HepG2 (cell line): Measurements from ENCODE around the gene PTPRF. TPM values are rescaled to one million over a fixed set of nuclear protein-coding genes. Genes with fewer than 3 reads are reported as not detected.

ENCODE experiments used
- AGO1 ChIP-seq: fragments of 200-400 bp; formaldehyde crosslinking; IDR thresholded peaks from 2 replicates; pipeline ENCODE4 v1.6.1; 2017; ENCODE audit warnings: mild to moderate bottlenecking, low read depth, low read length, moderate library complexity; ENCODE audit not compliant: poor library complexity, severe bottlenecking
- BHLHE40 ChIP-seq: IDR thresholded peaks from 2 replicates; pipeline ENCODE4 v1.6.1; 2011; ENCODE audit warnings: low read length, improper control_type of control experiment
- CBX2 ChIP-seq, 2 experiments: fragments of 200-600 bp in 1 of 2; sonication (generic); formaldehyde crosslinking in 1 of 2; IDR thresholded peaks; 2 replicates each; pipeline versions ENCODE4 v1.7.0 to v1.8.1; 2018 to 2022; ENCODE audit warnings: low read depth in 2 of 2, low read length in 1 of 2, mild to moderate bottlenecking in 1 of 2, missing genetic modification reagents in 1 of 2
- MZF1 ChIP-seq: sonication (generic); formaldehyde crosslinking; IDR thresholded peaks from 2 replicates; pipeline ENCODE4 v1.8.1; 2023; ENCODE audit warnings: mild to moderate bottlenecking, missing genetic modification reagents, borderline replicate concordance
- PLRG1 ChIP-seq: fragments of 450-650 bp; conservative IDR thresholded peaks from 2 replicates; pipeline ENCODE4 v1.6.1; 2016
- RARG ChIP-seq: sonication (generic); formaldehyde crosslinking; IDR thresholded peaks from 2 replicates; pipeline ENCODE4 v1.4.0; 2020; ENCODE audit warnings: low read depth, mild to moderate bottlenecking, missing genetic modification reagents
- SAP130 ChIP-seq: IDR thresholded peaks from 2 replicates; pipeline ENCODE4 v1.6.1; 2016; ENCODE audit warnings: low read depth
- ZFYVE20 ChIP-seq: sonication (generic); formaldehyde crosslinking; IDR thresholded peaks from 2 replicates; pipeline ENCODE4 v1.8.0; 2023; ENCODE audit warnings: low read depth, mild to moderate bottlenecking, moderate library complexity, missing genetic modification reagents, borderline replicate concordance
- ZMAT3 ChIP-seq: sonication (generic); formaldehyde crosslinking; conservative IDR thresholded peaks from 2 replicates; pipeline ENCODE4 v1.7.0; 2021; ENCODE audit warnings: missing genetic modification reagents
- ZNF24 ChIP-seq: fragments of 450-650 bp; IDR thresholded peaks from 2 replicates; pipeline ENCODE4 v1.6.1; 2017; ENCODE audit warnings: antibody characterized with exemption, mild to moderate bottlenecking
- ZNF672 ChIP-seq: sonication (generic); formaldehyde crosslinking; IDR thresholded peaks from 2 replicates; pipeline ENCODE4 v1.8.1; 2022; ENCODE audit warnings: missing genetic modification reagents
- ZNF749 ChIP-seq: sonication (generic); formaldehyde crosslinking; IDR thresholded peaks from 2 replicates; pipeline ENCODE4 v1.8.0; 2022; ENCODE audit warnings: mild to moderate bottlenecking, missing genetic modification reagents, moderate library complexity, borderline replicate concordance
- ZNF83 ChIP-seq: sonication (generic); formaldehyde crosslinking; IDR thresholded peaks from 2 replicates; pipeline ENCODE4 v1.4.0; 2020; ENCODE audit warnings: missing genetic modification reagents, mild to moderate bottlenecking, borderline replicate concordance
- polyA plus RNA-seq, 8 experiments: library from polyadenylated mRNA; depleted of rRNA in 3 of 8; stranded (reverse) in 7 of 8; unstranded in 1 of 8; fragments of >200 nt; fragmentation: Illumina TruSeq in 4 of 8; extraction: Trizol in 4 of 8; gene quantifications; 2 replicates each; pipeline versions ENCODE4 v1.2.1 to v1.2.3, GENCODE V29; 2011 to 2016; ENCODE audit warnings: low read depth in 4 of 8, missing spikeins in 1 of 8, mixed read lengths in 1 of 8; ENCODE audit not compliant: insufficient read depth in 1 of 8
- total RNA-seq, 5 experiments: library from RNA; depleted of rRNA; stranded (reverse); fragments of >200 nt; fragmentation: Illumina TruSeq; extraction: Trizol; gene quantifications; 2 replicates each; pipeline ENCODE4 v1.2.3, GENCODE V29; 2016; ENCODE audit warnings: low read depth in 1 of 5
- TF ChIP-seq, protein P1 (sequence below): sonication (generic); formaldehyde crosslinking; IDR thresholded peaks from 2 replicates; pipeline ENCODE4 v1.4.0; 2020; ENCODE audit warnings: missing genetic modification reagents
- TF ChIP-seq, protein P2 (sequence below): sonication (generic); formaldehyde crosslinking; IDR thresholded peaks from 2 replicates; pipeline ENCODE4 v1.5.0; 2020; ENCODE audit warnings: mild to moderate bottlenecking, missing genetic modification reagents, borderline replicate concordance
- TF ChIP-seq, protein P3 (sequence below): IDR thresholded peaks from 2 replicates; pipeline ENCODE4 v1.6.1; 2012; ENCODE audit warnings: inconsistent platforms
- TF ChIP-seq, protein P4 (sequence below): sonication (generic); formaldehyde crosslinking; IDR thresholded peaks from 2 replicates; pipeline ENCODE4 v1.4.0; 2020; ENCODE audit warnings: mild to moderate bottlenecking, missing genetic modification reagents, borderline replicate concordance
- TF ChIP-seq, protein P5 (sequence below): sonication (generic); IDR thresholded peaks from 2 replicates; pipeline ENCODE4 v1.6.1; 2016; ENCODE audit warnings: low read depth, borderline replicate concordance
- TF ChIP-seq, protein P6 (sequence below): sonication (generic); formaldehyde crosslinking; IDR thresholded peaks from 2 replicates; pipeline ENCODE4 v1.8.0; 2022; ENCODE audit warnings: missing genetic modification reagents, mild to moderate bottlenecking, inconsistent platforms, borderline replicate concordance

The PTPRF gene
- total and polyA plus RNA-seq, 2 of the 13 experiments (the other 11 are each of a cell fraction or from before 2014, with no cell fraction given) = 55.9 to 167 TPM

DNA sequence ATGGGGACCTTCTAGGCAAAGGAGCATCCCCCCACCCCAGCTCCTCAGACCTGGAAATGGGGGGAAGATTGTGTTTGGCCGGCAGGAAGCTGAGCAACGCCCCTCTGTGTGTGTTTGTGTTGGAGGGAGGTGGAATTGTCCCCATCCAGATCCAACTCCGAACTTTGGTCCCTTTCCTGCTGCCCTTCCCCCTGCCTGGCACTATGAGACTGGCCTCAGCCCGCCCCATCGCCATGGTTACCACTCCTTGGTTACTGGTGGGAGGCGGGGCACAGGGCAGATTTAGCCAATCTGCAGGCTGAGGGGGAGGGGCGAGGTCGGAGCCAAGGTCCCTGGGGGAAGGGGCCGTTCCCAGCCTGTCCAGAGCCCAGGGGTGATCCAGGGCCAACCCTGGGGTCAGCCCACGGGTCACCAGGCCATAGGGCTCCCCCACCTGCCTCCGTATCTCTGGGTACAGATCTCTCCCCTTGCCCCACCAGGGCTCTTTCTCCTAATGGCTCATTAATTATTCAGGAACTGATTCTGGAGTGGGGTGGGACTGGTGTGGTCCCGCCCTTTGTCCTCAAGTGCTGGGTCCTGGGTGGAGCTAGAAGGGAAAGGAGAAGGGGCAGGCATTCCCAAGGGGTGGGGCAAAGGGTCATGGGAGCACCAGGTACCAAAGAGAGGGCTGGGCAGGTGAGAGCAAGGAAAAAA, 15.2 kb downstream of the PTPRF start (continued):
- TF ChIP-seq, protein P1, sequence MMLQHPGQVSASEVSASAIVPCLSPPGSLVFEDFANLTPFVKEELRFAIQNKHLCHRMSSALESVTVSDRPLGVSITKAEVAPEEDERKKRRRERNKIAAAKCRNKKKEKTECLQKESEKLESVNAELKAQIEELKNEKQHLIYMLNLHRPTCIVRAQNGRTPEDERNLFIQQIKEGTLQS = no peak
- TF ChIP-seq BHLHE40 (0 out of 2 replicates have a peak, but pooled peaks have one; percentile 29), ZNF24 (no peak), AGO1 (peak; percentile 50), SAP130 (peak; percentile 80), ZFYVE20 (no peak), CBX2 (IDR thresholded peaks at IDR 0.05; ENCODE audit: low read depth, low read length) (no peak), CBX2 (CRISPR knock-in tag; IDR thresholded peaks at IDR 0.05; ENCODE audit: low read depth) (no peak), RARG (CRISPR knock-in tag) (no peak), ZNF749 (CRISPR knock-in tag) (no peak), MZF1 (no peak), ZMAT3 (CRISPR knock-in tag) (no peak), PLRG1 (no peak), ZNF672 (CRISPR knock-in tag) (no peak), ZNF83 (CRISPR knock-in tag) (no peak)
- TF ChIP-seq, protein P2, sequence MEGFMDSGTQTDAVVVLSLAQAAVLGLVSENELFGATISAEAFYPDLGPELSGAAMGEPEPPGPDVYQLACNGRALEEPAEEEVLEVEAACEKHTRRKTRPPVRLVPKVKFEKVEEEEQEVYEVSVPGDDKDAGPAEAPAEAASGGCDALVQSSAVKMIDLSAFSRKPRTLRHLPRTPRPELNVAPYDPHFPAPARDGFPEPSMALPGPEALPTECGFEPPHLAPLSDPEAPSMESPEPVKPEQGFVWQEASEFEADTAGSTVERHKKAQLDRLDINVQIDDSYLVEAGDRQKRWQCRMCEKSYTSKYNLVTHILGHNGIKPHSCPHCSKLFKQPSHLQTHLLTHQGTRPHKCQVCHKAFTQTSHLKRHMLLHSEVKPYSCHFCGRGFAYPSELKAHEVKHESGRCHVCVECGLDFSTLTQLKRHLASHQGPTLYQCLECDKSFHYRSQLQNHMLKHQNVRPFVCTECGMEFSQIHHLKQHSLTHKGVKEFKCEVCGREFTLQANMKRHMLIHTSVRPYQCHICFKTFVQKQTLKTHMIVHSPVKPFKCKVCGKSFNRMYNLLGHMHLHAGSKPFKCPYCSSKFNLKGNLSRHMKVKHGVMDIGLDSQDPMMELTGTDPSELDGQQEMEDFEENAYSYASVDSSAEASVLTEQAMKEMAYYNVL = 0 out of 2 replicates have a peak, but pooled peaks have one; percentile 13
- TF ChIP-seq, protein P3, sequence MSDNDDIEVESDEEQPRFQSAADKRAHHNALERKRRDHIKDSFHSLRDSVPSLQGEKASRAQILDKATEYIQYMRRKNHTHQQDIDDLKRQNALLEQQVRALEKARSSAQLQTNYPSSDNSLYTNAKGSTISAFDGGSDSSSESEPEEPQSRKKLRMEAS = no peak
- TF ChIP-seq, protein P4, sequence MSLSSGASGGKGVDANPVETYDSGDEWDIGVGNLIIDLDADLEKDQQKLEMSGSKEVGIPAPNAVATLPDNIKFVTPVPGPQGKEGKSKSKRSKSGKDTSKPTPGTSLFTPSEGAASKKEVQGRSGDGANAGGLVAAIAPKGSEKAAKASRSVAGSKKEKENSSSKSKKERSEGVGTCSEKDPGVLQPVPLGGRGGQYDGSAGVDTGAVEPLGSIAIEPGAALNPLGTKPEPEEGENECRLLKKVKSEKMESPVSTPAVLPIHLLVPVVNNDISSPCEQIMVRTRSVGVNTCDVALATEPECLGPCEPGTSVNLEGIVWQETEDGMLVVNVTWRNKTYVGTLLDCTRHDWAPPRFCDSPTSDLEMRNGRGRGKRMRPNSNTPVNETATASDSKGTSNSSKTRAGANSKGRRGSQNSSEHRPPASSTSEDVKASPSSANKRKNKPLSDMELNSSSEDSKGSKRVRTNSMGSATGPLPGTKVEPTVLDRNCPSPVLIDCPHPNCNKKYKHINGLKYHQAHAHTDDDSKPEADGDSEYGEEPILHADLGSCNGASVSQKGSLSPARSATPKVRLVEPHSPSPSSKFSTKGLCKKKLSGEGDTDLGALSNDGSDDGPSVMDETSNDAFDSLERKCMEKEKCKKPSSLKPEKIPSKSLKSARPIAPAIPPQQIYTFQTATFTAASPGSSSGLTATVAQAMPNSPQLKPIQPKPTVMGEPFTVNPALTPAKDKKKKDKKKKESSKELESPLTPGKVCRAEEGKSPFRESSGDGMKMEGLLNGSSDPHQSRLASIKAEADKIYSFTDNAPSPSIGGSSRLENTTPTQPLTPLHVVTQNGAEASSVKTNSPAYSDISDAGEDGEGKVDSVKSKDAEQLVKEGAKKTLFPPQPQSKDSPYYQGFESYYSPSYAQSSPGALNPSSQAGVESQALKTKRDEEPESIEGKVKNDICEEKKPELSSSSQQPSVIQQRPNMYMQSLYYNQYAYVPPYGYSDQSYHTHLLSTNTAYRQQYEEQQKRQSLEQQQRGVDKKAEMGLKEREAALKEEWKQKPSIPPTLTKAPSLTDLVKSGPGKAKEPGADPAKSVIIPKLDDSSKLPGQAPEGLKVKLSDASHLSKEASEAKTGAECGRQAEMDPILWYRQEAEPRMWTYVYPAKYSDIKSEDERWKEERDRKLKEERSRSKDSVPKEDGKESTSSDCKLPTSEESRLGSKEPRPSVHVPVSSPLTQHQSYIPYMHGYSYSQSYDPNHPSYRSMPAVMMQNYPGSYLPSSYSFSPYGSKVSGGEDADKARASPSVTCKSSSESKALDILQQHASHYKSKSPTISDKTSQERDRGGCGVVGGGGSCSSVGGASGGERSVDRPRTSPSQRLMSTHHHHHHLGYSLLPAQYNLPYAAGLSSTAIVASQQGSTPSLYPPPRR = peak; percentile 81; the same call in 1 of the 2 replicates
- TF ChIP-seq, protein P5, sequence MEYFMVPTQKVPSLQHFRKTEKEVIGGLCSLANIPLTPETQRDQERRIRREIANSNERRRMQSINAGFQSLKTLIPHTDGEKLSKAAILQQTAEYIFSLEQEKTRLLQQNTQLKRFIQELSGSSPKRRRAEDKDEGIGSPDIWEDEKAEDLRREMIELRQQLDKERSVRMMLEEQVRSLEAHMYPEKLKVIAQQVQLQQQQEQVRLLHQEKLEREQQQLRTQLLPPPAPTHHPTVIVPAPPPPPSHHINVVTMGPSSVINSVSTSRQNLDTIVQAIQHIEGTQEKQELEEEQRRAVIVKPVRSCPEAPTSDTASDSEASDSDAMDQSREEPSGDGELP = peak; percentile 62; the same call in 1 of the 2 replicates
- TF ChIP-seq, protein P6, sequence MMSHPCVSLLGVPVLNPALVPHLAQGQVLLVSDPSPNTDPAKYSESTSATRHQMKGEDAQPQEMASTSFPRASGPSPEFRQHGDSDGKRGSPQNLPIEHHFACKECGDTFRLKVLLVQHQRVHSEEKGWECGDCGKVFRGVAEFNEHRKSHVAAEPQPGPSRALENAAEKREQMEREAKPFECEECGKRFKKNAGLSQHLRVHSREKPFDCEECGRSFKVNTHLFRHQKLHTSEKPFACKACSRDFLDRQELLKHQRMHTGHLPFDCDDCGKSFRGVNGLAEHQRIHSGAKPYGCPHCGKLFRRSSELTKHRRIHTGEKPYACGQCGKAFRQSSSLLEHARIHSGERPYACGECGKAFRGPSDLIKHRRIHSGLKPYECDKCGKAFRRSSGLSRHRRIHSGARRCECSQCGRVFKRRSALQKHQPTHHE (CRISPR knock-in tag) = no peak
